DMS53 (cell line): Measurements from ENCODE around the gene NMRAL1.

ENCODE experiments used
- DNase-seq: peaks from one replicate; lab custom pipeline; 2025; lab: John Stamatoyannopoulos, UW

Gene NMRAL1

GRCh38 chr16:4474192-4474961 is at the start of gene NMRAL1:
Gene NMRAL1 (minus strand): TSS chr16:4474625. CDS start chr16:4474132, 493 bp downstream.
- peak; percentile 98 for DNase-seq

GRCh38 chr16:4523686-4524085 is 49.3 kb upstream of the NMRAL1 start:
- DNase-seq, result no peak

DNA sequence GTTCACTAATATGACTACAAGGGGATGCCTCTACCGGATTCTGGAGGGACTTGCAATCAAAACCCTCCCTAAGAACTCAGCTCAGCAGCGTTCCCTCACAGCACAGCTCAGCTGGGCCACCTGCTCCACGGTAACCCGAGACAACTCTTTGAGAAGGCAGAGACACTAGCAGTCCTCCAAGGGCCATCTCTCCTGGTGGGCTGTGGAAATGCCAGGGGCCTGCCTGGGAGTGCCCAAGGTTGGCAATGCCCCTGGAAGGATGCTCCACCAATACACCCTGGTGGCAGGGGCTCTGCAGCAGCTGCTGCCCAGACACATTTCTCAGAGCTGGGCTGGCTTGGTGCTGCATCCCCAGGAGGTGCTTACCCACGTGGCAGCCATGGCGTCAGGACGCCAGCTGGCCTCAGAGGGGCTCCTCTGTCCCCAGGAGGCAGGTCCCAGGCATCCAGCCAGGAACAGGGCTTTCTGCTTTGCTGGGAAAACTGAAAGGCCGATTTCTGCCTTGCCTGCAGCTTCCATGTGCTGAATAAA is 47.7 kb upstream of the NMRAL1 start:
- DNase-seq, result no peak

DNA sequence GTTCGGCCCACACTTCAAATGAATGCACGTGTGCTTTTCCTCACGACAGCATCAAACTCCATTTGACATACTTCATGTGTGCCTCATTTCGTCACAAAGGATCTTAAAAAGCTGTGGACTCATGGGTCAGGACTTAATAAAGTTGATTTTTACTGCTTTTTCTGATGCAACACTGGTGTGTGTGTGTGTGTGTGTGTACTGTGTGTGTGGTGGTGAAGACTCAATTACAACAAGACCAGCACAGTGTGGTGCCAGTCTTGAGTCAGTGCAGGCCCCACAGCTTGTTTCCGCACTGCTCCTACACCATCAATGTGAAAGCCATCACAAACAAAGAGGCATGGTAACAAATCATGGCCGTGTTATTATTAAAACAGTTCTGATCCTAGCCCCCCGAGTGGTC is 46.5 kb upstream of the NMRAL1 start:
- no peak for DNase-seq

GRCh38 chr16:4519274-4520058 is 45.0 kb upstream of the NMRAL1 start:
- no peak for DNase-seq

DNA sequence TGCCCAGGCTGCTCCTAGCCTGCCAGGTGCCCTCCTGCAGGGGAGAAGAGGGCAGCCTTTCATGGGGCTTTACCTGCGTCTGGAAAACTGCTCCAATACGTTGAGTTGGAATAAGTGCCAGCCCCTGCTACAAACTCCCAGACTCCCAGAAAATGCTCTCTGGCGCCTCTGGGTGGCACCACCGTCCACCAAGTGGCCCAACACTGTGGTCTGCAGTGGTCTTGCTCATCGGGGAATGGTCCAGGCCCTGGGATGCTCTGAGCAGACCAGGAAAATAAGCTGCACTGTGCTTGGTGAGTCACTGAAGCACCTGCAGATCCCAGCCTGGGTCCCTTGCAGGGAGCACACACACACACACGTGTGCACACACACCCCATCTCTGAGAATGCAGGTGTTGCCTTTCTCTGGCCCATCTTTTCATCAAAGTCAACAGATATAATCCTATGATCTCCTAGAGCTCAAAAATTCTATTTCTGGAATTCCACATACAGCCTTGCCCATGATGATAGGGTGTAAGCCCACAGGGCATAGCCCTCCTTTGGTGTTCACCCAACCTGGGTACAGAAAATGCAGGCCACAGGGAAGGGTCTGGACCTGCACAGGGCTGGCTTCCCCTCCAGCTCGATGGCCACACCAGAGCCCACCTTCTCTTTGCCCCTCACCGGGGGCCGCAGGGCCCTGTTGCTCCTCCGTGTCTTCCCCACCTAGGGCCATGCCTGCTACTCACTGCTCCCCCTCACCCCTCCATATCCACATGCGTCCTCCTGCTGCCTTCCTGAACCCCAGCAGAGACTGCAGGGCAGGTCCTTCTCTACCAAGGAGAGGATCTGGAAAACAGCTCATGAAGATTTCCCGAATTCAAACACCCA is 43.6 kb upstream of the NMRAL1 start:
- DNase-seq, result peak; percentile 70

- no peak for DNase-seq
Observed at GRCh38 chr16:4515611-4516233, 41.3 kb upstream of the NMRAL1 start.

DNA sequence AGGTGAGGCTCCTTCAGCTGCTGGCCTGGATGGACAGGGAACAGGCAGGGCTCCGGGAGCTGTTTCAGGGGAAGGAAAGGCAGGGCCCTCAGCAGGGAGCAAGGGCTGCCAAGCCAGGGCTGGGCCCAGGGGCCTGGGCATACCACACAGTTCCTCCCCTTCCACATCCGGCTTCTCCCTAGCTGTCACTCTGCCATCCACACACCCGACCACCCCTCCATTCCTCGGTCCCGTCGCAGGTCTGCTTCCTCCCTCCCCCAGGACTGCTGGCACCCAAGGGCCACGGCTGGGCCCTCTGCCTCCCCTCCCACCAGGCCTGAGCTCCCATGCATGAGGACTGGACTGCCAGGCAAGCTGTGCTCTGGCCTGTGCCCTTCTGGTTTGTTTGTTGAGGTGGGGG is 40.2 kb upstream of the NMRAL1 start:
- DNase-seq, result no peak

GRCh38 chr16:4513881-4514280 is 39.5 kb upstream of the NMRAL1 start:
- no peak for DNase-seq

DNA sequence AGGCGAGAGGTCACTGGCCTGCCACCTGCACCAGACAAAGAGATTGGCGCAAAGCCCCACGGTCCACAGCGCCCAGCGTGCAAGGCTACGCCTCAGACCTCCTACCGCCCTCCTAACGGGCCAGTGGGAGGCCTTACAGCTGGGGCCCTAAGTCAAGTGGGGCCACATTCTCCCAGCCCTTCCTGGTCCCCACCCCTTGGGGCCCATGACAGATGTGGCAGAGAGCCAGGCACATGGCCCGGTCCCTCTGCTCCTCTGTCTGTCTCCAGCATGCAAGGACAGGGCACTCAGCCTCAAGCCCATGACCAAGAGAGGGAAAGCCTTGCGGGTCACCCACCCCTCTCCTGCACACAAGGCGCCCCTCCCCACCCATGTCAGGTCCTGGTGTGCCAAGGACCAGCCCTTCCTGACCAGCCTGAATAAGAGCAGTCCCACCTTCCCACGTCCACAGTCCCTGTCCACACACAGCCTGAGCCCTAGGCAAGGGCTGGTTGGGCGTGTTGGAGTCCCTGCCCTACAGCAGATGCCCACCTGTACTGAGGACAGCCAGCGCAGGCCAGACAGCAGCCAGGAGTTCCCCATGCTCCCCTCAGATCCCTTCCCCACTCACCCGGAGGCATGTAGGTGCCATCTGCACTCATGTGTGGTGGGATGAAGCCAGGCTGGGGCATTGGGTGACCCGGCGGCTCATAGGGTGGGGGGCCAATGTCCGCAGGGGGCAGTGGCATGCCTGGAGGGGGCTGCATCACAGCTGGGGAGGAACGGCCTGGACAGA is 38.8 kb upstream of the NMRAL1 start:
- DNase-seq, result no peak

GRCh38 chr16:4512473-4512872 is 38.0 kb upstream of the NMRAL1 start:
- DNase-seq, result no peak

GRCh38 chr16:4511441-4512082 is 37.1 kb upstream of the NMRAL1 start:
- DNase-seq, result peak; percentile 81

DNA sequence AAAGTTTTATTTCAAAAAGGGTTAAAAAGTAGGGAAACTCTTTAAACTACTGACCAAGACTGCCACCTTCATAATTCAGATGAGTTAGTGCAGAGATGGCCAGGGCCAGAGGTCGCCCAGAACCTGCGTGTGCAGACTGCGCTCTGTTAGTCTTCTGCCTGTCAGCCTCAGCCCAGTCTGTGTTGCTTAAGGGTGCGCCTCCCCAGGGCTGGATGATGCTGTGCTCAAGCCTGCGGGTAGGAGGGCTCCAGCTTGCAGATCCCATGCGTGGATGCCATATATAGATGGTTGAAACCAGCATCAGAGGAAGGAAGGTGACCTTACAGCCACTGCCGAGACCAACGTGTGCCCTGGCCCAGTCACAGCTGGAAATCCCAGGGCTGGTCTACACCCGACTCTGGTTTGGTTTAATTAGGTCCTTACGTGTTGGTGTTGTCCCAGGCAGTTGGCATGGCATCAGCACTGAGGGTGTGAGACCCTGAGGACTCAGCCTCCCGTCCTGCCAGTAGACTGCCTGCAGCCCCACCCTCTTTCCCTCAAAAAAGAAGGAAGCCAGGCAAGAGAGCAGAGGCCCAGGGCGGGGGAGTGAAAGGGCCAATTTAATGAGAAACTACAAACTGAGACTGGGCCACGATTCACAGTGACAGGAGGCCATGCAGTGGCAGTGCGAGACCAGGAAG is 36.5 kb upstream of the NMRAL1 start:
- no peak for DNase-seq

- DNase-seq, result no peak
Observed at GRCh38 chr16:4510131-4510530, 35.7 kb upstream of the NMRAL1 start.

DNA sequence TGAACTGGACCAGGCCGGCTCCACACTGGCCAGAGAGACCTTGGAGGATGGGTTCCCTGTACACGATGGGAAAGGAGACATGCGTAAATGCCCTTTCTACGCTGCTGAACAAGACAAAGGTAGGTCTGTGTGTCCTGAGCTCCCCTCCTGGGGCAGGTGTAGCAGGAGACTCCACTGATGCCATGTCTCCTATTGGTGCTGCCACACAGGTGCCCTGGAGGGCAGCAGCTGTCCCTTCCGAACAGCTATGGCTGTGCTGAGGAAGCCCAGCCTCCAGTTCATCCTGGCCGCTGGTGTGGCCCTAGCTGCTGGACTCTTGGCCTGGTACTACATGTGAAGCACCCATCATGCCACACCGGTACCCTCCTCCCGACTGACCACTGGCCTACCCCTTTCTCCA is 35.0 kb upstream of the NMRAL1 start:
- no peak for DNase-seq

GRCh38 chr16:4508806-4509205 is 34.4 kb upstream of the NMRAL1 start:
- DNase-seq, result no peak

- peak; percentile 85 for DNase-seq
Observed at GRCh38 chr16:4507588-4508345, 33.3 kb upstream of the NMRAL1 start.

- peak; percentile 87 for DNase-seq
Observed at GRCh38 chr16:4506450-4506849, 32.0 kb upstream of the NMRAL1 start.
